Type B pancreatic cell (in vitro differentiated cells): ENCODE data around the gene SERTM1. TPM values are rescaled to one million over a fixed set of nuclear protein-coding genes. Genes with fewer than 3 reads are reported as not detected.

Experiments used
- DNase-seq: peaks from one replicate; pipeline ENCODE4 v3.0.0; 2021; ENCODE audit warnings: mixed read lengths; ENCODE audit not compliant: unreplicated experiment; ENCODE audit errors: extremely low spot score
- H3K27ac Mint-ChIP-seq: 2 replicates; pipeline ENCODE4 v1.8.0; 2021; ENCODE audit warnings: mild to moderate bottlenecking, mixed read lengths
- H3K27me3 Mint-ChIP-seq: 2 replicates; pipeline ENCODE4 v1.8.0; 2021; ENCODE audit warnings: mixed read lengths
- H3K36me3 Mint-ChIP-seq: 2 replicates; pipeline ENCODE4 v1.8.0; 2021; ENCODE audit warnings: mixed read lengths
- H3K4me1 Mint-ChIP-seq: one replicate; pipeline ENCODE4 v1.8.0; 2021; ENCODE audit warnings: mixed read lengths; ENCODE audit not compliant: unreplicated experiment
- H3K4me3 Mint-ChIP-seq: 2 replicates; pipeline ENCODE4 v1.8.0; 2021; ENCODE audit warnings: mild to moderate bottlenecking, mixed read lengths
- H3K9me3 Mint-ChIP-seq: 2 replicates; pipeline ENCODE4 v1.8.0; 2021; ENCODE audit warnings: mixed read lengths
- CTCF ChIP-seq: fragments of 200-600 bp; sonication (generic); conservative IDR thresholded peaks from 2 replicates; pipeline ENCODE4 v1.5.0; 2021; ENCODE audit warnings: antibody characterized with exemption, mild to moderate bottlenecking
- total RNA-seq: library from RNA; stranded (reverse); gene quantifications from 2 replicates; pipeline ENCODE4 v1.2.1, GENCODE V29; 2021; ENCODE audit warnings: low replicate concordance

The SERTM1 gene
- total RNA-seq, 1 donor from 2014 or later: 6.5 TPM

- DNase-seq: no peak
- no peak overlapping the region for H3K4me3 Mint-ChIP-seq
- H3K36me3 Mint-ChIP-seq: no peaks in the 10 kb centered on the region
- H3K4me1 Mint-ChIP-seq: peaks cover 3% of the 10 kb centered on the region
- H3K27me3 Mint-ChIP-seq: no peaks in the 10 kb centered on the region
- H3K27ac Mint-ChIP-seq: no peak overlapping the region
- H3K9me3 Mint-ChIP-seq: peaks cover 5% of the 10 kb centered on the region
- TF ChIP-seq CTCF: peak; percentile 90
Measured at GRCh38 chr13:36736119-36736726, 62.4 kb downstream of the SERTM1 start.

GRCh38 chr13:36737524-36738083, 63.8 kb downstream of the SERTM1 start:
- no peak overlapping the region for H3K27ac Mint-ChIP-seq
- H3K4me1 Mint-ChIP-seq: peaks cover 3% of the 10 kb centered on the region
- no peaks in the 10 kb centered on the region for H3K27me3 Mint-ChIP-seq
- no peak overlapping the region for H3K4me3 Mint-ChIP-seq
- TF ChIP-seq CTCF: no peak
- H3K36me3 Mint-ChIP-seq: no peaks in the 10 kb centered on the region
- H3K9me3 Mint-ChIP-seq: peaks cover 5% of the 10 kb centered on the region
- DNase-seq: no peak

GRCh38 chr13:36745436-36745835, 71.6 kb downstream of the SERTM1 start:
- no peaks in the 10 kb centered on the region for H3K36me3 Mint-ChIP-seq
- no peaks in the 10 kb centered on the region for H3K27me3 Mint-ChIP-seq
- DNase-seq: no peak
- H3K9me3 Mint-ChIP-seq: no peaks in the 10 kb centered on the region
- H3K4me1 Mint-ChIP-seq: no peaks in the 10 kb centered on the region
- no peak overlapping the region for H3K4me3 Mint-ChIP-seq
- no peak overlapping the region for H3K27ac Mint-ChIP-seq
- no peak for TF ChIP-seq CTCF

- TF ChIP-seq CTCF: no peak
- Mint-ChIP-seq H3K4me3 (no peak overlapping the region), H3K36me3 (no peaks in the 10 kb centered on the region), H3K27ac (no peak overlapping the region), H3K9me3 (peaks cover 3% of the 10 kb centered on the region), H3K4me1 (no peaks in the 10 kb centered on the region), H3K27me3 (no peaks in the 10 kb centered on the region)
- DNase-seq: no peak
Measured at GRCh38 chr13:36746051-36746450, 72.2 kb downstream of the SERTM1 start.

Other genes with a start within 250 kb of the SERTM1 start
- gene CCNA1, start 241.5 kb upstream of the SERTM1 start, total RNA-seq: 3.5 and 3.7 TPM in 2 replicates
- gene RFXAP, start 145.2 kb downstream of the SERTM1 start, total RNA-seq: 7.8 and 10.5 TPM in 2 replicates
- 12.2 and 19.7 TPM in 2 replicates for gene SMAD9, start 246.2 kb downstream of the SERTM1 start, total RNA-seq